SKM-1 (cell line): ENCODE measurements around the gene PCDHGC3.

Experiments used
- DNase-seq: peaks from one replicate; lab custom pipeline; 2025; ENCODE audit not compliant: unreplicated experiment; lab: John Stamatoyannopoulos, UW

The PCDHGC3 gene

DNA sequence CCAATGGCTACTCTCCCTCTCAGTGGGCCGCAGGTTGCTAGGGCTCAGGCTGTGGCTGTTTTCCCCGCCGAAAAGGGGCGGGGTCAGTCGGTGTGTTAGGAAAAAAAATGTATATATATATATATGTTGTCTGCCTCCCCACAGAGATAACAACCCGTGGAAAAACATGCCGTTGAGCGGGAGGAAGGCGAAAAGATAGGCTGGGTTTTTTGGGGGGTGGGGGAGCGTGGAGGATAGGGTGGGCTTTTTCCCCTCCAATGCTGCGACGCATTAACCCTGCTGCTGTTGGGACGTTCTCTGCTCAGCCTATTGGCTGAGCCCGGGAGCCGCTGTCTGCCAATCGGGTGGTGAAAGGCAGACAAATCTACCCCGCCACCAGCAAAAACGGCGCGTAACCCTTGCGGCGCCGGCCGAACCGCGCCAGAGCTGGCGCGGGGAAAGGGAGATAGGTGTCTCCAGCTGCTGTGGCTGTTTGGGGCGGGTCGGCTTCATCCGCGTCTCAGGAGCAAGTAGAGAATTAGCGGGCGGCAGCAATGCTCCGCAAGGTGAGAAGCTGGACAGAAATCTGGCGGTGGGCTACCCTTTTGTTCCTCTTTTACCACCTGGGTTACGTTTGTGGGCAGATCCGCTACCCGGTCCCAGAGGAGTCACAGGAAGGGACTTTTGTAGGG is 9.0 kb downstream of the PCDHGC3 start, which contains the start of gene PCDHGC4:
Gene PCDHGC4 (plus strand): TSS at position 390 of the 671 bp plus-strand sequence. CDS start 144 bp downstream, at position 534.
- no peak for DNase-seq

- DNase-seq, result no peak
Measured at GRCh38 chr5:141485321-141486055, 9.7 kb downstream of the PCDHGC3 start.

DNA sequence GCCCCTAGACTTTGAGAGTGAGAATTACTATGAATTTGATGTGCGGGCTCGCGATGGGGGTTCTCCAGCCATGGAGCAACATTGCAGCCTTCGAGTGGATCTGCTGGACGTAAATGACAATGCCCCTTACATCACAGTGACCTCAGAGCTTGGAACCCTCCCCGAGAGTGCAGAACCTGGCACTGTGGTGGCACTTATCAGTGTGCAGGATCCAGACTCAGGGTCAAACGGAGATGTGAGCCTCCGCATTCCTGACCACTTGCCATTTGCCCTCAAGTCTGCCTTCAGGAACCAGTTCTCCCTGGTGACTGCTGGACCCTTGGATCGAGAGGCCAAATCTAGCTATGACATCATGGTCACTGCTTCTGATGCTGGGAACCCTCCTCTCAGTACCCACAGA is 10.3 kb downstream of the PCDHGC3 start:
- DNase-seq, result no peak

DNA sequence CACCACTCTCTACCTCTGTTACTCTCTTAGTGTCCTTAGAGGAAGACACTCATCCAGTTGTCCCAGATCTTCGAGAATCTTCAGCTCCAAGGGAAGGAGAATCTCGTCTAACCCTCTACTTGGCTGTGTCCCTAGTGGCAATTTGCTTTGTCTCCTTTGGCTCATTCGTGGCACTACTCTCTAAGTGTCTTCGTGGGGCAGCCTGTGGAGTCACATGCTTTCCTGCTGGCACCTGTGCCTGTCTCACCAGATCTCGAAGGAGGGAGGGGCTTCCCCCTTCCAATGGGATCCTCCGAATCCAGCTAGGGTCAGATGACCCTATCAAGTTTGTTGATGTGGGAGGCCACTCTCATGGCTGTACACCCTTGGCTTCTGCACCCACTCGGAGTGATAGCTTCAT is 11.4 kb downstream of the PCDHGC3 start:
- no peak for DNase-seq

GRCh38 chr5:141488591-141489561 is 13.1 kb downstream of the PCDHGC3 start, which contains the start of gene PCDHGC5:
Gene PCDHGC5 (plus strand): TSS chr5:141489081. CDS start chr5:141489241, 160 bp downstream.
- DNase-seq, result no peak

- no peak for DNase-seq
Measured at GRCh38 chr5:141489841-141490240, 14.1 kb downstream of the PCDHGC3 start.

DNA sequence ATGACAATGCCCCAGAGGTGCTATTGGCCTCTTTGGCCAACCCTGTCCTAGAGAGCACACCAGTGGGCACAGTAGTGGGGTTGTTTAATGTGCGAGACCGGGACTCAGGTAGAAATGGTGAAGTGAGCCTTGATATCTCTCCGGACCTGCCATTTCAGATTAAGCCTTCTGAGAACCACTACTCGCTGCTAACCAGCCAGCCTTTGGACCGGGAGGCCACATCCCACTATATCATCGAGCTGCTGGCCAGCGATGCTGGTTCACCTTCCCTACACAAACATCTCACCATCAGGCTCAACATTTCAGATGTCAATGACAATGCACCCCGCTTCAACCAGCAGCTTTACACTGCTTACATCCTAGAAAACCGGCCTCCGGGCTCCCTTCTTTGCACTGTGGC is 14.5 kb downstream of the PCDHGC3 start:
- no peak for DNase-seq

- DNase-seq, result no peak
Measured at GRCh38 chr5:141490771-141491170, 15.0 kb downstream of the PCDHGC3 start.

DNA sequence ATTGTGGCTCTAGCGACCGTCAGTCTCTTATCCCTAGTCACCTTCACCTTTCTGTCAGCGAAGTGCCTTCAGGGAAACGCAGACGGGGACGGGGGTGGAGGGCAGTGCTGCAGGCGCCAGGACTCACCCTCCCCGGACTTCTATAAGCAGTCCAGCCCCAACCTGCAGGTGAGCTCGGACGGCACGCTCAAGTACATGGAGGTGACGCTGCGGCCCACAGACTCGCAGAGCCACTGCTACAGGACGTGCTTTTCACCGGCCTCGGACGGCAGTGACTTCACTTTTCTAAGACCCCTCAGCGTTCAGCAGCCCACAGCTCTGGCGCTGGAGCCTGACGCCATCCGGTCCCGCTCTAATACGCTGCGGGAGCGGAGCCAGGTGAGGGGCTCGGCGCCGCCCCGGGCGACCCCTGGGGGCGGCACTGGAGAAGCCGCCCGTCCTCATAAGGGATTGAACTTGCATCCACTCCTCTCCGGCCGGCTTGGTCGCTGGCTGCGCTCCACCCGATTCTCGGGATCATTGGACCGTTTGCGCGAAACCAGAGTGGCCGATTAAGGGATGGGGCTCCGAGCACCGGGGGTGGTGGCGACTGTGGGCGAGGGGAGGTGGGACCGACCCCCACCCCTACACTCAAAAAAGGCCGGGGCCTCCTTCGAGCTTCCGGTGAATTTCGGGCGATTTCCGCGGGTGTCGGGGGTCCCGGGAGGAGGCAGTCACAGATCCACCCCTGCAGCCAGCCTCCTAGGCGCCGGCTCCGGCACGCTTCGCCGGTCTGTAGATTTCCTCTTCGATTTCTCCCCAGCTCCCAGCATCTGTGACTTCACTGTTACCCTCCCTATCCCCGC is 15.8 kb downstream of the PCDHGC3 start:
- no peak for DNase-seq

- no peak for DNase-seq
Measured at GRCh38 chr5:141492168-141492885, 16.6 kb downstream of the PCDHGC3 start.

- DNase-seq, result no peak
Measured at GRCh38 chr5:141493500-141494422, 18.0 kb downstream of the PCDHGC3 start.

GRCh38 chr5:141494761-141495452 is 19.1 kb downstream of the PCDHGC3 start:
- DNase-seq, result no peak

DNA sequence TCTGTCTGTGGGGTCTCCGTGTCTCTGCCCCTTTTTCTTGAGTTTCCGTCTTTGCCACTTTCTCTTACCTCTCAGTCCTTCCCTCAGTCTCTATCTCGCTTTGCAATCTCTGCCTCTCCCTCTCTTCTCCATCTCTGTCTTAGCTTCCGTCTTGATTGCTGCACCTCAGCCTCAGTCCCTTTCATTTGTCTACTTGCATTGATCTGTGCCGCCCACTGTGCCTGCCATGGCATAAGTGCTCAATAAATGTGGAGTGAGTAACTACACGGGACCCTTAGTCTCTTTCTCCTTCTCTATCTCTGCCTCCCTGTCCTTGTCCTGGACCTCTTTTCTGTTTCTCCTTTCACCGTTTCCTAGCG is 19.7 kb downstream of the PCDHGC3 start:
- DNase-seq, result no peak

DNA sequence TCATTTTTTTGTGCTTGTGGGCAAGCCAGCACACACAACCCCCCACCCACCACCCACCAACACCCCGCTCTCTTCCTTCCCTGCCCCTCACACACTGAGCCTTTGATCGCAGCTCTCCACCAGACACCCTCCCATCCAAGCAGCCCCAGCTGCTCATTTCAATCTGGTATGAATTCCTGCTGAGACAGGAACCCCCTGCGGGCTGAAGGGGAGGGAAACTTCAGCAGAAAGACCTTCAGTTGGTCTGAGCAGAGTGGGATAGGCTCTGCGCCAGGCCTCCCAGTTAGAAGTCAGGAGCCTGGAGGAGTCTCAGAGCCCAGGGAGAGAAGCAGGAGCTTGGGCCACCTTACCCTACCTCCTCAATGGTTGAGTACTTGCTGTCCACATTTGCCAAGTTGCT is 20.3 kb downstream of the PCDHGC3 start:
- no peak for DNase-seq

DNA sequence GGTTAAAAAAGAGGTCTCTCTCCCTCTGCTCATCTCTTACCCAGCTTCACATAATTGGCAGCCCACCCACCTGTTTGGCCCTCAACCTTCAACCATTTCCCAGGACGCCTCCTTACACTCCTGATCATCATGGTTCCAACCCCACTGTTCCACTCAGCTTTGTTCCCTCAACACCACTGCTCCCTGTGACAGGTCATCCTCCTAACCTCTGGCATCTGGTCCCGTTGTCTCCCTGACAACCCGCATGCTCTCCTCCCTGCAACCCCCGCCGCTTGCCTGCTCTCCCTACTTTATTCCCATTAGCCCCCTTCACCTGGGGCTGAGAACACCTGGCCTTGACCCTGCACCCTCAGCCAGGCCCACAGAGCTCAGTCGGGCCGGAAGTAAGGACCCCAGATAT is 26.0 kb downstream of the PCDHGC3 start:
- no peak for DNase-seq

DNA sequence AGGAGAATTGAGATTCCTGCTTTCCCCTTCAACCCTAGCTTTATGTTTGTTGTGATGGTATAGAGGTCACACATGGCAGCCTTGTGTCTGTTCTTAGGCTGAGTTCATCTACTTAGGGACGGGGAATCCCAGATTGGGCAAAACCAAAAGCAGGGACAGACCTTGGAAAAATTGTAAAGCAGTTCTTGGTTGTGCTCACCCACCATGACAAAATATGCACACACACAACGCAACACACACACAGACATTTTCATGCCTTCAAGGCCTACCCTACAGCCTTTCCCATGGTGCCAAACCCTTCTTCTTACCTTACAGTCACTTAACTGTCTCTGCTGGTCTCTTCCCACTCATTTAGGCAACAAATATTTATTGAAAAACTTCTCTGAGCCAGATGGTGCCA is 27.9 kb downstream of the PCDHGC3 start:
- DNase-seq, result no peak

- DNase-seq, result no peak
Measured at GRCh38 chr5:141504216-141504615, 28.4 kb downstream of the PCDHGC3 start.
